NCI-H146 (cell line): ENCODE data around the gene ACBD7.

Experiments
- DNase-seq: peaks from one replicate; lab custom pipeline; 2025; lab: John Stamatoyannopoulos, UW

ACBD7 gene

DNA sequence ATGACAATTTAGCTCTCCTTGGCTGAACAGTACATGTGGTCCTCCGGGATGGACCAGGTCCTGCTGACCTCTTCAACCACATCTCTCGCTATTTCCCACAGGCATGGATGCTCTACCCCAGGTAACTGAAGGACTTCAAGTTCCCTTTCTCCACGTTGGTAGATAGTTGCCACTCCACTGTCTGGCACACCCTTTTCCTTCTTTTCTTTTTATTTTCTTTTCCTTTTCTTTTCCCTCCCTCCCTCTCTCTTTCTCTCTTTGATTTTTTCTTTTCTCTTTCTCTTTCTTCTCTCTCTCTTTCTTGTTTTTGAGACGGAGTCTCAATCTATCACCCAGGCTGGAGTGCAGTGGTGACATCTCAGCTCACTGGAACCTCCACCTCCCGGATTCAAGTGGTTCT lies 2.8 kb upstream of the ACBD7 start:
- DNase-seq = no peak

DNA sequence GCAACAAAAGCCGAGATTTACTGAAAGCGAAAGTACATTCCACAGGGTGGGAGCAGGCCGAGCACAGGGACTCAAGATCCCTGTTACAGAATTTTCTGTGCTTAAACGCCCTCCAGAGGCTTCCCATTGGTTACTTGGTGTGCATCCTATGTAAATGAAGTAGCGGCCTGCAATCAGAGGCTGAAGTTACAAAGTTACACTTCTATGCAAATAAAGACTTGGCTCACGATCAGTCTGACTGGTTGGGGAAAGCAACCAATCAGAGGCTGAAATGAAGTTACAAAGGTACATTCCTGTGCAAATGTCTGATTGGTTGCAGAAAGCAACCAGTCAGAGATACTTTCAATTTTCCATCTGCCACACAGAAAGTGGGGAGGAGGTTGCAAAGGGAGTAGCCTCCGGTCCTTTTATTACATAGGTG lies 4.1 kb downstream of the ACBD7 start:
- DNase-seq = no peak

GRCh38 chr10:15083674-15084501 lies 4.7 kb downstream of the ACBD7 start:
- no peak for DNase-seq

DNA sequence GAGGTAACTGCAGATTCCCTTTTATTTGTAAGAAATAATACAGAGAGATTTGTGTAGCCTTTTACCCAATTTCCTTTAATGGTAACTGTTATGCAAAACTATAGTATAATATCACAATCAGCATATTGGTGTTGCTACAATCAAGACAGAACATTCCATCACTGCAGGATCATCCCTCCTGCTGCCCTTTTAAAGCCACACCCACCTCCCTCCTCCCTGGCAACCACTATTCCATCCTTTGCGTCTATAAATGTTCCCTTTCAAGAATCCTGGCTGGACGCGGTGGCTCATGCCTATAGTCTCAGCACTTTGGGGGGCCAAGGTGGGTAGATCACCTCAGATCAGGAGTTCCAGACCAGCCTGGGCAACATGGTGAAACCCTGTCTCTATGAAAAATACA lies 13.2 kb downstream of the ACBD7 start:
- no peak for DNase-seq

- no peak for DNase-seq
These were observed 16.2 kb downstream of the ACBD7 start for GRCh38 chr10:15072358-15072757.

DNA sequence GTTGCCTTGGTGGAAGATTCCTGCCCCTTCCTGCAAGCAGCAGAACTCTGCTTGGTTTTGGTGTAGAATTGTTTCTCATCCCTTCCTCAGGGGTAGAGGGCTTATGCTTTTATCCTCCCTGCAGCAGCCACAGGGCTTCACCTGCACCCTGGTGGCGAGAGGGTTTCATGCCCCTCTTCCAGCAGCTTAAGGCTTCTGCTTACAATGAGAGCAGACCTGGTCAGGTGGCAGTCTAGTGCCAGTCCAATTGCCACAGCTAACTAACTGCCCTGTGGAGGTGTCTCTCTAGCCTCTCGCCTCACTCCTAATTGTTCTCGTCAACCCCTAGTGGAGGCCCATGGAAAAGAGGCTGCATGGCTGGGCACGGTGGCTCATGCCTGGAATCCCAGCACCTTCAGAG lies 19.3 kb downstream of the ACBD7 start:
- DNase-seq = no peak

- no peak for DNase-seq
These were observed 19.8 kb downstream of the ACBD7 start for GRCh38 chr10:15068802-15069201.

DNA sequence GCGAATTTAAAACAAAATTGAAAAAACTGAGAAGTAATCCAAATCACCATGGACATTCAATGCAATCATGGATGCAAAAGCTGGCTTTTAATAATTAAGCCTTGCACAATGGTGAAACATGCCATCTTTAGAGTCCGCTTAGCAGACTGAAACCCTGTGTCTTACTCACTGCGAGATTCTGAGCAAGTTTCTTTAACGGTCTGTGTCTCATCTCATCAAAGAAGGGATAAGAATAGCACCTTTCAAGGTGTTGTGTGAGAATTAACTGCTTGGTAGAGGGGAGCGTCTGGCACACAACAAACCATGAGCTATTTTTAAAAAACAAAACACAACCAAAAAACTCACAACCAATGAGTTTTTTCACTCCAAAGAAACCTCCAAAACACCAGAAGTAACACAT lies 21.4 kb downstream of the ACBD7 start:
- no peak for DNase-seq

DNA sequence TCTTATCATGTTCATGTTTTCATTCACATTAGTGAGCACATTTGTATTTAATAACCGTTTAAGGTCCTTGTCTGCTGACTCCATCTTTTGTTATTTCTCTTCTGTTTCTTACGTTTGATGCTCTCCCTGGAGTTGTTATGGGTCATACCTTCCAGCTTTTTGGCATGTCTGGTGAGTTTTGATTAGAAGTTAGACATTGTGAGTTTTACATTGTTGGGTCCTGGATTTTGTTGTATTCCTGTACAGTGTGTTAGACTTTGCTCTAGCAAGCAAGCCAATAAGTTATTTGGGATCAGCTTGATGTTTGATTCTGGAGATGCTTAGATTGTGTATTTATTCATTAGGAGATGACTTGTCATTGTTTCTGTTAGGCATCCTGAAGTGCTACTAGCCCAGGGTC lies 27.9 kb downstream of the ACBD7 start:
- no peak for DNase-seq

DNA sequence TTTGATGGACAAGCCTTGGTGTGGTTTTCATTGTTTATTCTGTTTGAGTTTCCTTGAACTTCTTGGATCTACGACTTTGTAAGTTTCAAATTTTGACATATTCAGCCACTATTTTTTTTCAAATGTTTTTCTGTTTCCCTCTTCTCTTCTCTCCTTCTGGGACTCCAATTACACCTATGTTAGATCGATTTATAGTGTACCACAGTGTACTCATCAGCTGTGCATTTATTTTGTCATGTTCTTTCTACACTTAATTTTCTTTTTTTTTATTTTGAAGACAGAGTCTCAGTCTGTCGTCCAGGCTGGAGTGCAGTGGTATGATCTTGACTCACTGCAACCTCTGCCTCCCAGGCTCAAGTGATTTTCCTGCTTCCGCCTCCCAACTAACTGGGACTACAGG lies 28.7 kb downstream of the ACBD7 start:
- DNase-seq = no peak

DNA sequence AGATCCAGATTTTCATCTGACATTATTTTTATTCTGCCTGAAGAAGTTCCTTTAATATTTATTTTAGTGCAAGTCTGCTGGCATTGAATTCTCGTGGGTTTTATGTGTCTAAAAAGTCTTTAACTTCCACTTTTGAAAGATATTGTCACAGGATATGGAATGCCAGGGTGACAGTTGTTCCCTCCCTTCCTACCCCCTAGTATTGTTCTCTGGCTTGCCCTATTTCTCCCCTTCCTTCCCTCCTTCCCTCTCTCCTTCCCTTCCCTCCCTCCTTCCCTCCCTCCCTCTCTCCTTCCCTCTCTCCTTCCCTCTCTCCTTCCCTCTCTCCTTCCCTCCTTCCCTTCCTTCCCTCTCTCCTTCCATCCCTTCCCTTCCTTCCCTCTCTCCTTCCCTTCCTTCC lies 29.9 kb downstream of the ACBD7 start:
- DNase-seq = no peak

- no peak for DNase-seq
These were observed 35.5 kb downstream of the ACBD7 start for GRCh38 chr10:15053061-15053460.

DNA sequence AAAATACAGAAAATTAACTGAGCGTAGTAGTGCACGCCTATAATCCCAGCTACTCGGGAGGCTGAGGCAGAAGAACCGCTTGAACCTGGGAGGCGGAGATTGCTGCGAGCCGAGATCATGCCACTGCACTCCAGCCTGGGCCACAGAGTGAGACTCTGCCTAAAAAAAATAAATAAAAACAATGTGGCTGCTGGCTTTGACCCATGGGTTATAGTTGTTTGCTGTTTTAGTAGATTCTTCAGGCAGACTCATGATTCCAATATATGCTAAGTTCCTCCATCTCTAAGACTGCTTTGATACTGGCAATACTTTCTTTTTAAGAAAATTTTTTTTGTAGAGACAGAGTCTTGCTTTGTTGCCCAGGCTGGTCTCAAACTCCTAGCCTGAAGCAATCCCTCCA lies 36.5 kb downstream of the ACBD7 start:
- no peak for DNase-seq

DNA sequence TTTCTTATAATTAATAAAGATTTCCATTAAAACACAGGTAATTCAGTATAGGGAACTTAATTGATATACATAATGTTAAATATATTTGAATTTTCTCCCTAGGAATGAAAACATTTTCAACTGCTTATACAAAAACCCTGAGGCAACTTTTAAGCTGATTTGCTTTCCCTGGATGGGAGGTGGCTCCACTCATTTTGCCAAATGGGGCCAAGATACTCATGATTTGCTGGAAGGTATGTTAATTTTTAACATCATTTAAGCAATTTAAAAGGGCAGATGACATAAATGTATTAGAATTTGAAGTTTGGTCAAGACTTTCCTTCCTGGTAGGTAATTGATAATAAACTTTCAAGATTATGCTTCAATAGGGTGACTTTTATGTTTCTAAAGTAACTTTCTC lies 39.0 kb downstream of the ACBD7 start:
- DNase-seq = no peak

DNA sequence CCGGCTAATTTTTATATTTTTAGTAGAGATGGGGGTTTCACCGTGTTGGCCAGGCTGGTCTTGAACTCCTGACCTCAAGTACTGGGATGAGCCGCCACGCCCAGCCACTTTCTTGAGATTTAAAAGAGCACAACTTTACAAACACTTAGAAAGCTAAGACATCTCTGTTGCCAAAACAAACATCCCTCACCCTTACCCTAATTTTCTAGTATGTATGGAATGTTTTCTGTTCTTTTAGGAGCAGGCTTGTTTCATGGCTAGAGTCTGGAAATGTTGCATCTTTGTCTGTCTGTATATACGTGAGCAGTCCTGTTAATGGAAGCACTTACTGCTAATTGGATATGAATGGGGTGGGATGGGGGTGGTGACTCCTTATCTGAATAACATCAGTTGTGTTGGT lies 42.0 kb downstream of the ACBD7 start:
- no peak for DNase-seq

DNA sequence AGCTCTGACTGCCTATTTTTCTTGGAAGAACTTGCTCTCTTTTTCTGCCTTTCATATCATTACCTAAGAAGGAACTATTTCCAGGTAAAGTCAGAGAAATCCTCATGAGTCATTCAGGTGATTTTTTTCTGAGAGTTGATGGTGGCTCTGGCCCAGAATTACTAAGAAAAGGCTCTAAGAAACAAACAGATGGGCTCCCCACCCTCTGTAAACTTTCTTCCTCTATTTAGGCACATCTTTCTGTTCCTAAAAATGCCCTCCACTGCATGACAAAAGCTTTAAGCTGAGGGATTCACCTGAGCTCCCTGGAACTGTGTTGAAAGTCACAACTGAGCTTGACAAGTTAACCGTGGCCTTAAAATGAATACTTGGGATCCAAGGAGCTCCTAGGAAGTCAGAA lies 43.2 kb downstream of the ACBD7 start:
- no peak for DNase-seq

DNA sequence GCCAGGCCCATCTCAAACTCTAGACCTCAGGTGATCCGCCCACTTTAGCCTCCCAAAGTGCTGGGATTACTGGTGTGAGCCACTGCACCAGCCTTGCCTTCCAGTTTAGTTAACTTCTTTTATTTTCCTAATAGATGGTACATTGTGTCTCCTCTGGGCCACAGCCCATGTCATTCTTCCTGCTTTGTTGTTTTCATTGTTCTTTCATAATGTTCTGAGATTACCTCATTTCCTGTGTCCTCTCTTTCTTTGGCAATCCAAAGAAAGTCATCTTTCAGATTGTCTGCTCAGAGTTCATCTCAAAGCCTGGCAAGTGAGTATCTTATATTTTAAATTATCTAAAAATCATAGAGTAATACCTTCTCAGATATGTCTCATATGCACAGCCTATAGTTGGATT lies 44.9 kb downstream of the ACBD7 start, which contains the start of gene OLAH:
Gene OLAH, plus strand, starts transcription at position 270 of the 400 bp plus-strand sequence. CDS start 3,346 bp downstream, outside the sequence.
- DNase-seq = no peak

DNA sequence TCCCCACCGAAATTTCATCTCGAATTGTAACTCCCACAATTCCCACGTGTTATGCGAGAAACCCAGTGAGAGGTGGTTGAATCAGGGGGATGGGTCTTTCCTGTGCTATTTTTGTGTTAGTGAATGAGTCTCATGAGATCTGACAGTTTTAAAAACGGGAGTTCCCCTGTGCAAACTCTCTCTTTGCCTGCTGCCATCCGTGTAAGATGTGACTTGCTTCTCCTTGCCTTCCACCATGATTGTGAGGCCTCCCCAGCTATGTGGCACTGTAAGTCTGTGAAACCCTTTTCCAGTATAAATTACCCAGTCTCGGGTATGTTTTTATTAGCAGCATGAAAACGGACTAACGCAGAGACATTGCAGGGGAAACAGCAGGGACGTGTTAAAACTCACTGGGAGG lies 50.2 kb downstream of the ACBD7 start:
- DNase-seq = no peak

DNA sequence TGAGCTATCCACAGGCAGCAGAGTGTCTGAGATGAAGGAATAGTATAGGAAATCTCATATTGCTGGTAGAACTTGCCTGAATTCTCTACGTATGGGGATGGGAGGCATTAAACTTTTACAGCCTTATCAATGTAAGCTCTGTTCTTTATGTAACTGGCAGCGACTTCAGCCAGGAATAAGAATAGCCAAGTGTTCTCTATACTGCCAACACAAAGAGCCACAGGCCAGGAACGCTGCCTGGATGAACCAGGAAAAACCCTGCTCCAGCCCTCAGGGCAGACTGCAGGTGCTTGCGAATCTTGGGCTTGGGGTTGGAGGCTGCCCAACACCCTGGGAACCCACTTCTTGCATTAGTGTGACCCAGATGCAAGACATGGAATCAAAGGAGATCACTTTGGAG lies 50.9 kb downstream of the ACBD7 start:
- DNase-seq = no peak

GRCh38 chr10:15035385-15036301 lies 52.9 kb downstream of the ACBD7 start:
- DNase-seq = no peak

DNA sequence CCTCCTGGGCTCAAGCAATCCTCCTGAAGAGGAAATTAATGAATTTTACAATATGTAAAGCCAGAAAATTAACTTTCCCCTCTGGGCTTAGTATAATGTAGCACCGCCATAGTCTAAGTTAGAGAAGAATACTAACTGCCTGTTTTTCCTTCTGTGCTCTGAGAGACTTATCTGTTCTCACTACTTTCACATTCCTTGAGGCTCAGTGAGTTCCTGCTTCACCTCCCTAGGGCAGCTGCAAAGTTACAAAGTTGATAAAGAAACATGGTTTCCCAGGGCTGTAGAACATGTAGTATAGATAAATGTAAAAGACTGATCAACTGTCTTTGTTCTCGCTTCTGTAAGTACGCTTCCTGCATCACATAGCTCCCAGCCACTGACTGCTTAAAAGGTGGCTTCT lies 60.8 kb downstream of the ACBD7 start:
- no peak for DNase-seq
